Measurements from ENCODE around the gene LRPPRC. TPM values are rescaled to one million over a fixed set of nuclear protein-coding genes. Genes with fewer than 3 reads are reported as not detected.

The LRPPRC gene
- total RNA-seq, 1 donor from 2014 or later, result 57.5 TPM

DNA sequence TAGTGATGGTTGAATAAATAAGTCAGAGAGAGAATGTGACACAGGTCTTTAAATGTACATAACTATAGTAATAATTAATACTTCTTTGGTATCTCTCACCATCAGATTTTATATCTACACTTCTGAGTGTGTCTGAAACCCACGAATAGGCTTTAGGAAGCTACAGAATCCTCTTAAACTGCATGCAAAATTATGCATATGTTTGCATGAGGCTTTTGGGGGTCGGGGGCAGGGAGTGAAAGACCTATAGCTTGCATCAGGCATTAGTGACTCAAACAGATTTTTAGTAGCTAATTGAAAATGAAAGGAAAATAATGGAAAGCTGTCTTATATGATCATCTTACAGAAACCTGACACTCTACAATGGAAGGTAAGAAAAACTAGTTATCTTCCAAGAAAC lies 14.9 kb downstream of the LRPPRC start:
- DNase-seq (ENCODE audit: low read depth), result no peak
- H3K4me3 ChIP-seq (ENCODE audit: low read depth, low read length), result no peak overlapping the region
- TF ChIP-seq, protein P1, sequence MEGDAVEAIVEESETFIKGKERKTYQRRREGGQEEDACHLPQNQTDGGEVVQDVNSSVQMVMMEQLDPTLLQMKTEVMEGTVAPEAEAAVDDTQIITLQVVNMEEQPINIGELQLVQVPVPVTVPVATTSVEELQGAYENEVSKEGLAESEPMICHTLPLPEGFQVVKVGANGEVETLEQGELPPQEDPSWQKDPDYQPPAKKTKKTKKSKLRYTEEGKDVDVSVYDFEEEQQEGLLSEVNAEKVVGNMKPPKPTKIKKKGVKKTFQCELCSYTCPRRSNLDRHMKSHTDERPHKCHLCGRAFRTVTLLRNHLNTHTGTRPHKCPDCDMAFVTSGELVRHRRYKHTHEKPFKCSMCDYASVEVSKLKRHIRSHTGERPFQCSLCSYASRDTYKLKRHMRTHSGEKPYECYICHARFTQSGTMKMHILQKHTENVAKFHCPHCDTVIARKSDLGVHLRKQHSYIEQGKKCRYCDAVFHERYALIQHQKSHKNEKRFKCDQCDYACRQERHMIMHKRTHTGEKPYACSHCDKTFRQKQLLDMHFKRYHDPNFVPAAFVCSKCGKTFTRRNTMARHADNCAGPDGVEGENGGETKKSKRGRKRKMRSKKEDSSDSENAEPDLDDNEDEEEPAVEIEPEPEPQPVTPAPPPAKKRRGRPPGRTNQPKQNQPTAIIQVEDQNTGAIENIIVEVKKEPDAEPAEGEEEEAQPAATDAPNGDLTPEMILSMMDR (conservative IDR thresholded peaks at IDR 0.05; ENCODE audit: low read depth, low read length), result no peak

DNA sequence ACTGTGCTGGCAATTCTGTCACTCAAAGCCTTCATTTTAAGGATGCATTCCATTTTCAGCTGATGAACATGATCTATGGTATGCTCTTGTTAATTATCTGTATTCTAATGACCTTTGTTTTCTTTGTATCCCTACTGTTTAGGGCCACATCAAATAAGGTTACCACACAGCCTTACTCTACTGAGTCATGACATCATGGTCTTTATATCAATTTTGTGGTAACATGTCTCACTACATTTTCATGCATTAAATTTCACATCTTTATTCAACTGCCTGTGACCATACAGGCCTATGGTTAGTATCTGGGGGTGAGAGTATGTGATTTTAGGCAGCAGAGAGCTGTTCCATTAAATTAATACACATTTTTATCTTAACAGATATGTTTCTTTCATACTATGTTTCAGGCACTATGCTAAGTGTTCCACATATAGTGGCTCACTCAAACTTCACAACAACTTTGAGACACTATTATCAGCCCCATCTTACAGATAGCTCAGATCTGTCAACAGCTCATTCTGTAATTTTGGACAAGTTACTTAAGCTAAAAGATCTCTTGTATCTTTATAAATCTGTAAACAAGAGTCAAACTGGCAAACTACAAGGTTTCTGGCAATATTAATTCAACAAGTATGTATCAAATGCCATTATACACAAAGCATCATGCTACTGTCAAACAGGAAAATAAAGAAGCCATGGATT lies 18.0 kb downstream of the LRPPRC start:
- no peak for DNase-seq (ENCODE audit: low read depth)
- TF ChIP-seq, protein P1 (conservative IDR thresholded peaks at IDR 0.05; ENCODE audit: low read depth, low read length), result no peak

DNA sequence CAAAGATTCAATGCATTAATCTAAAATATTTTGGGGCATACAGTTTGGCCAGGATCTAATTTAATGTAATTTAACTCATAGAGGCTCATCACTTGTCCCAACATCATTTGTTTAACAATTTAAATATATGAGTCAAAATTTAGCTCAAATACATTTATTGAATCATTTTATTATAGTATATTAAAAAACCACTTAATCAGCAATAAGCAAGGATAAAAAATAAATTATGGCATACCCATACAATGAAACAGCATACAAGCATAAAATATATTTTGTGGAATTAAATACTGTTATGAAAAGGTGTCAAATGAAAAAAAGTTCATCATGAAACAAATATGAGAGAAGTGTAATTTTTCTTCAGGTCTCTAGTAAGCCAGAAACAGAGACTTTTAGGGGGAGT lies 34.9 kb downstream of the LRPPRC start:
- no peak overlapping the region for H3K4me3 ChIP-seq (ENCODE audit: low read depth, low read length)
- TF ChIP-seq, protein P1 (conservative IDR thresholded peaks at IDR 0.05; ENCODE audit: low read depth, low read length), result no peak
- DNase-seq (ENCODE audit: low read depth), result no peak

More for the DNA sequence above, 18.0 kb downstream of the LRPPRC start:
- H3K4me3 ChIP-seq (ENCODE audit: low read depth, low read length), result no peak overlapping the region

DNA sequence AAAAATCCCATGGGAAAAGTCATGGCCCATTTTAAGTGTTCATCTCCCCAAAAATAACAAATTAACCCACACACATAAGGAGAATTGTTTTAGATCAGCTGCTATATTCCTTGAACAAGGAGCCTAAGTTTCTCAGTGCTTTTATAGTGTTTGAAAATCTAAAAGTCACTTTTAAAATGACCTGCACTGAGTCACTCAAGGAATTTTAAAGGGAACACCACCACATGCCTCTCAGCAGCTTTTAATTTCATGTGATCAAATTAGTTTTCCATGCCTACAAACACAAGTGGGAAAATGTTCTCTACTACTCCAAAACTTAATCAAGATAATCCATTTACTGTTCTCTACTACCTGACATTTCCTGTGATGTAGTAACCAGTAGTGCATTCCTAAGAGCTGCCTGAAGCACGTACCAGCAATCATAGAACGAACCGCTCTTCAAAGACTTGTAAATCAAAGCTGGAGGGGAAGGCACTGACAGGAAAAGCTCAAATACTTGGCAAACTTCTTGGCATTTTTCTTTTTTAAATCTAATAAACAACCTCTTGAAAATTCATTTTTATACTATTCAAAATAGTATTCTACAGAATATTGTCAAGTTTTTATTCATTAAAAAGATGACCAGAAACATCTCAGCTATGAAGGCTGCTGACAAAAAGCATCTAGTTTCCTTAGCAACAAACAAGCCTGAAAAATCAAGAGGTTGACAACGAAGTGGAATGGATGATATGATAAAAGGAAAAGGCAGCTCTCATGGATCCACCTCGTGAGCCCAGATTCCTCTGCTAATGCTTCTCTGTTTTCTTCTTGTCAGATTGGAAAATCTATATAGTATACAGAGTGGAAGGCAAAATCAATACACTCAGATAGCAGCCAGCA lies 37.2 kb downstream of the LRPPRC start:
- H3K4me3 ChIP-seq (ENCODE audit: low read depth, low read length), result no peak overlapping the region
- no peak for DNase-seq (ENCODE audit: low read depth)
- TF ChIP-seq, protein P1 (conservative IDR thresholded peaks at IDR 0.05; ENCODE audit: low read depth, low read length), result no peak

DNA sequence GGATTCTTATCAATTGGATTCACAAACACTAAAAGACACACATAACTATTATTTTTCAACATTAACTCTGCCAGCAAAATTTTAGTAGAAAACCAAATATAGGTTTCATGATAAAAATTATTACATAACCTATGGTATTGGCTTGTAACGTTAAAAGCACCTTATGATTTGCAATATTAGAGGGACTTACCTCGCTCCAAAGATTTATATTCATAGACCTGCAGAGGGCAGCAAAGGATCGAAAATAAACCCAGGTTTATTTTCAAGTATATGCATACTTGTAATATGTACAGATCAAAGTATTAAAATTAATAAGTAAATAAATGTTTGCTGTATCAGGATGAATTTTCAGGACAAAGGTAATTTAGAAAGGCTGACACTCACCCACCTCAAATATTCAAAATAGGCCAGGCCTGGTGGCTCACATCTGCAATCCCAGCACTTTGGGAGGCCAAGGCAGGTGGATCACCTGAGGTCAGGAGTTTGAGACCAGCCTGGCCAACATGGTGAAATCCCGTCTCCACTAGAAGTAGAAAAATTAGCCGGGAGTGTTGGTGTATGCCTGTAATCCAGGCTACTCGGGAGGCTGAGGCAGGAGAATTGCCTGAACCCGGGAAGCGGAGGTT lies 45.3 kb downstream of the LRPPRC start:
- TF ChIP-seq, protein P1 (conservative IDR thresholded peaks at IDR 0.05; ENCODE audit: low read depth, low read length), result peak; percentile 50
- no peak overlapping the region for H3K4me3 ChIP-seq (ENCODE audit: low read depth, low read length)
- DNase-seq (ENCODE audit: low read depth), result no peak

DNA sequence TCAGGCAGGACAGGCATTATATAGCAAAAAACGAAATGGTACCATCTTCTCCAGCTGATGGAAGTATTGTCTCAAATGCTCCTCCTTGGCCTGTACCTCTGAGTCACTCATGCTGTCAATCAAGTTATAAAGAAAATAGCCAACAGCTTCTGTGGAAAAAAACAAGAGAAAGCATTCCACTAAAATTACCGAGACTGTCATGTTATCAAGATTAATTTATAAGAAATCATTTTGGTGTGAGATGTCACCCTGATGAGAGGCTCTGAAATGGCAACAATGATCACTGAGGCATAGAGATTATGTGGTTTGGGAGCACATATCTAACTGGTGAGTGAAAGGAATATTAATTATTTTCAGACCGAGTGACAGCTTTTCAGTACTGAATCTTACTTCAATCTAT lies 47.4 kb downstream of the LRPPRC start:
- no peak overlapping the region for H3K4me3 ChIP-seq (ENCODE audit: low read depth, low read length)
- no peak for DNase-seq (ENCODE audit: low read depth)
- TF ChIP-seq, protein P1 (conservative IDR thresholded peaks at IDR 0.05; ENCODE audit: low read depth, low read length), result no peak
